HEK293 (cell line): ENCODE data around the gene INHA.

ENCODE experiments used
- CTCF ChIA-PET: fragments of 350-600 bp; formaldehyde crosslinking; extraction: SDS; loops from one replicate; lab custom pipeline; 2021; ENCODE audit warnings: antibody characterized with exemption; lab: Yijun Ruan, JAX
- POLR2A ChIA-PET: fragments of 300-600 bp; formaldehyde crosslinking; extraction: SDS; loops from one replicate; lab custom pipeline; 2020; ENCODE audit warnings: antibody characterized with exemption, inconsistent platforms; lab: Yijun Ruan, JAX
- H3K27ac ChIP-seq: fragments of 200-500 bp; sonication (Bioruptor generic); 2 replicates; pipeline ENCODE4 v1.5.1; 2014; ENCODE audit warnings: low read depth, low read length, control low read depth, inconsistent platforms; ENCODE audit errors: extremely low read depth
- H3K36me3 ChIP-seq, 2 experiments: fragments of 200-500 bp in 1 of 2; sonication (Bioruptor generic) in 1 of 2; 1 replicate in 1 of 2; 2 replicates in 1 of 2; pipeline ENCODE4 v1.5.1; 2014 to 2017; ENCODE audit warnings: inconsistent platforms in 2 of 2, low read length in 2 of 2; ENCODE audit not compliant: control insufficient read depth in 2 of 2, insufficient read depth in 1 of 2
- H3K4me1 ChIP-seq: fragments of 200-500 bp; sonication (Bioruptor generic); 2 replicates; pipeline ENCODE4 v1.5.1; 2014; ENCODE audit warnings: mild to moderate bottlenecking, low read length, inconsistent platforms; ENCODE audit not compliant: control insufficient read depth, insufficient read depth
- H3K4me3 ChIP-seq: 2 replicates; pipeline ENCODE4 v1.5.1; 2011; ENCODE audit warnings: low read depth, mild to moderate bottlenecking, control low read depth, low read length, moderate library complexity
- H3K9me3 ChIP-seq: fragments of 200-500 bp; sonication (Bioruptor generic); 2 replicates; pipeline ENCODE4 v1.5.1; 2014; ENCODE audit warnings: low read depth, low read length, inconsistent platforms; ENCODE audit not compliant: control insufficient read depth, insufficient read depth
- BCL11A ChIP-seq: fragments of 450-650 bp; formaldehyde crosslinking; IDR thresholded peaks from 2 replicates; pipeline ENCODE4 v1.5.1; 2016; ENCODE audit warnings: low read depth, missing biosample characterization, missing genetic modification characterization
- BCL11B ChIP-seq: fragments of 450-650 bp; formaldehyde crosslinking; IDR thresholded peaks from 2 replicates; pipeline ENCODE4 v1.5.1; 2016; ENCODE audit warnings: low read depth, missing biosample characterization, missing genetic modification characterization
- KLF16 ChIP-seq: fragments of 450-650 bp; formaldehyde crosslinking; IDR thresholded peaks from 2 replicates; pipeline ENCODE4 v1.5.1; 2017; ENCODE audit warnings: missing biosample characterization, missing genetic modification characterization
- RBAK ChIP-seq: fragments of 450-650 bp; formaldehyde crosslinking; IDR thresholded peaks from 2 replicates; pipeline ENCODE4 v1.5.1; 2016; ENCODE audit warnings: missing biosample characterization, missing genetic modification characterization
- TCF7L2 ChIP-seq: IDR thresholded peaks from 2 replicates; pipeline ENCODE4 v1.6.1; 2011; ENCODE audit warnings: low read depth, mild to moderate bottlenecking, inconsistent platforms, low read length, moderate library complexity, borderline replicate concordance
- TRIM28 ChIP-seq: IDR thresholded peaks from 2 replicates; pipeline ENCODE4 v1.6.1; 2011; ENCODE audit warnings: low read length, control low read depth, borderline replicate concordance
- ZBTB21 ChIP-seq: fragments of 450-650 bp; formaldehyde crosslinking; IDR thresholded peaks from 2 replicates; pipeline ENCODE4 v1.5.1; 2017; ENCODE audit warnings: missing biosample characterization, missing genetic modification characterization
- ZBTB48 ChIP-seq: fragments of 450-650 bp; formaldehyde crosslinking; IDR thresholded peaks from 2 replicates; pipeline ENCODE4 v1.5.1; 2016; ENCODE audit warnings: missing biosample characterization, missing genetic modification characterization
- ZFP41 ChIP-seq: fragments of 450-650 bp; formaldehyde crosslinking; IDR thresholded peaks from 2 replicates; pipeline ENCODE4 v1.5.1; 2016; ENCODE audit warnings: missing biosample characterization, missing genetic modification characterization, borderline replicate concordance
- ZNF132 ChIP-seq: fragments of 450-650 bp; formaldehyde crosslinking; IDR thresholded peaks from 2 replicates; pipeline ENCODE4 v1.5.1; 2017; ENCODE audit warnings: missing biosample characterization, missing genetic modification characterization, borderline replicate concordance
- ZNF174 ChIP-seq: fragments of 450-650 bp; formaldehyde crosslinking; IDR thresholded peaks from 2 replicates; pipeline ENCODE4 v1.5.0; 2017; ENCODE audit warnings: missing biosample characterization, mild to moderate bottlenecking, missing genetic modification characterization
- ZNF2 ChIP-seq: fragments of 450-650 bp; formaldehyde crosslinking; IDR thresholded peaks from 2 replicates; pipeline ENCODE4 v1.5.1; 2016; ENCODE audit warnings: missing biosample characterization, missing genetic modification characterization
- ZNF514 ChIP-seq: fragments of 450-650 bp; formaldehyde crosslinking; IDR thresholded peaks from 2 replicates; pipeline ENCODE4 v1.5.1; 2016; ENCODE audit warnings: missing biosample characterization, missing genetic modification characterization
- ZNF530 ChIP-seq: fragments of 450-650 bp; formaldehyde crosslinking; IDR thresholded peaks from 2 replicates; pipeline ENCODE4 v1.5.1; 2016; ENCODE audit warnings: low read depth, missing biosample characterization, missing genetic modification characterization
- ZNF560 ChIP-seq: fragments of 450-650 bp; formaldehyde crosslinking; IDR thresholded peaks from 2 replicates; pipeline ENCODE4 v1.5.1; 2017; ENCODE audit warnings: missing biosample characterization, missing genetic modification characterization, borderline replicate concordance
- ZNF76 ChIP-seq: fragments of 450-650 bp; formaldehyde crosslinking; IDR thresholded peaks from 2 replicates; pipeline ENCODE4; 2016; ENCODE audit warnings: low read depth, missing biosample characterization, missing genetic modification characterization, borderline replicate concordance
- ZNF776 ChIP-seq: fragments of 450-650 bp; formaldehyde crosslinking; IDR thresholded peaks from 2 replicates; pipeline ENCODE4 v1.5.0; 2017; ENCODE audit warnings: missing biosample characterization, missing genetic modification characterization, borderline replicate concordance
- ZNF785 ChIP-seq: fragments of 450-650 bp; formaldehyde crosslinking; IDR thresholded peaks from 2 replicates; pipeline ENCODE4 v1.5.1; 2016; ENCODE audit warnings: missing biosample characterization, missing genetic modification characterization
- ZSCAN30 ChIP-seq: fragments of 450-650 bp; IDR thresholded peaks from 2 replicates; pipeline ENCODE4 v1.5.1; 2018; ENCODE audit warnings: missing biosample characterization, mild to moderate bottlenecking, missing genetic modification characterization, moderate library complexity
- TF ChIP-seq, protein P1 (sequence below): fragments of 450-650 bp; IDR thresholded peaks from 2 replicates; pipeline ENCODE4 v1.5.1; 2018; ENCODE audit warnings: missing biosample characterization, mild to moderate bottlenecking, missing genetic modification characterization
- TF ChIP-seq, protein P2 (sequence below): fragments of 450-650 bp; formaldehyde crosslinking; IDR thresholded peaks from 2 replicates; pipeline ENCODE4 v1.5.1; 2017; ENCODE audit warnings: missing biosample characterization, missing genetic modification characterization
- TF ChIP-seq, protein P3 (sequence below): fragments of 450-650 bp; formaldehyde crosslinking; IDR thresholded peaks from 2 replicates; pipeline ENCODE4 v1.5.1; 2016; ENCODE audit warnings: missing biosample characterization, missing genetic modification characterization
- TF ChIP-seq, protein P4 (sequence below): fragments of 450-650 bp; formaldehyde crosslinking; IDR thresholded peaks from 2 replicates; pipeline ENCODE4 v1.5.1; 2016; ENCODE audit warnings: missing biosample characterization, missing genetic modification characterization
- TF ChIP-seq, protein P5 (sequence below): fragments of 450-650 bp; formaldehyde crosslinking; IDR thresholded peaks from 2 replicates; pipeline ENCODE4 v1.5.1; 2016; ENCODE audit warnings: missing biosample characterization, missing genetic modification characterization

Gene INHA

DNA sequence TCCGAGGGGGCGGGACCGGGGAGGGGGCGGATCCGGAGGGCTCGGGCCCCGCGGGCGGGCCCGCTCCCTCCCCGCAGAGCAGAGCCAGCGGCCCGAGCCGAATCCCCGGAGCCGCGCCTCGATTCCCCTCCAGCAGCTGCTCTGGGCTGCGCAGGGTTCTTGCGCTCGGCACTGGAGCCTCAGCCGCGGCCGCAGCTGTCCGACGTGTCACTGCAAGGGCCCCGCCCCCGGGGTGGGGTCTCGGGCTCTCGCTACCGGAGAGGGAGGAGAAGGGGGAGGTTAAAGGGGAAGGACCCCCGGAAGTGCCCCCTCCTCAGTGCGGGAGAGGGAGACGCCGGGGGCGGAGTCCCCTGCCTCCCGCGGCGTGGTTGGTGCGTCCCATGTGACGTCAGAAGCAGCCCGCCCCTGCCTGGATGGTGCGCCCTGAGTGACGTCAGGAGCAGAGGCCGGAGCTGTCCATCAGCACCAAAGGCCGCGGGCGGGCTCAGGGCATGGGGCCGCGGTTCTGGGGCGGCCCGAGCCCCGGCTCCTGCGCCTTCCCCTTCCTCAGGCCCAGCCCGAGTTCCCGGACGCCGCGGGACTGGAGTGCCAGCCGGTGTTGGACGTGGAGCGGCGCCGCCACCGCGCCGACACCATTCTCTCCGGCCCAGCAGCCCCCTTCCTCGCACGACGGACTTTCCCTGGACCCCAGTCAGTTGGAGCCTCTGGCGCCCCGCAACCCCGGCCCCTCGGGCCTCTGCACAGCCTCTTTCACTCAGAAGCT, 28.3 kb upstream of the INHA start, which contains the start of the genes CHPF and TMEM198 (continued):
- TF ChIP-seq, protein P1, sequence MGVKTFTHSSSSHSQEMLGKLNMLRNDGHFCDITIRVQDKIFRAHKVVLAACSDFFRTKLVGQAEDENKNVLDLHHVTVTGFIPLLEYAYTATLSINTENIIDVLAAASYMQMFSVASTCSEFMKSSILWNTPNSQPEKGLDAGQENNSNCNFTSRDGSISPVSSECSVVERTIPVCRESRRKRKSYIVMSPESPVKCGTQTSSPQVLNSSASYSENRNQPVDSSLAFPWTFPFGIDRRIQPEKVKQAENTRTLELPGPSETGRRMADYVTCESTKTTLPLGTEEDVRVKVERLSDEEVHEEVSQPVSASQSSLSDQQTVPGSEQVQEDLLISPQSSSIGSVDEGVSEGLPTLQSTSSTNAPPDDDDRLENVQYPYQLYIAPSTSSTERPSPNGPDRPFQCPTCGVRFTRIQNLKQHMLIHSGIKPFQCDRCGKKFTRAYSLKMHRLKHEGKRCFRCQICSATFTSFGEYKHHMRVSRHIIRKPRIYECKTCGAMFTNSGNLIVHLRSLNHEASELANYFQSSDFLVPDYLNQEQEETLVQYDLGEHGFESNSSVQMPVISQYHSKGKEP (tag by site-specific recombination) = 0 out of 2 replicates have a peak, but pooled peaks have one; percentile 43
- TF ChIP-seq ZNF776 (tag by site-specific recombination) (no peak), KLF16 (tag by site-specific recombination) (peak; percentile 82), BCL11B (tag by site-specific recombination) (peak; percentile 84; the same call in 1 of the 2 replicates), ZSCAN30 (tag by site-specific recombination) (peak; percentile 43; the same call in 1 of the 2 replicates), ZFP41 (tag by site-specific recombination) (no peak), ZBTB21 (tag by site-specific recombination) (peak; percentile 94), ZNF76 (tag by site-specific recombination) (0 out of 2 replicates have a peak, but pooled peaks have one; percentile 27)
- TF ChIP-seq, protein P2, sequence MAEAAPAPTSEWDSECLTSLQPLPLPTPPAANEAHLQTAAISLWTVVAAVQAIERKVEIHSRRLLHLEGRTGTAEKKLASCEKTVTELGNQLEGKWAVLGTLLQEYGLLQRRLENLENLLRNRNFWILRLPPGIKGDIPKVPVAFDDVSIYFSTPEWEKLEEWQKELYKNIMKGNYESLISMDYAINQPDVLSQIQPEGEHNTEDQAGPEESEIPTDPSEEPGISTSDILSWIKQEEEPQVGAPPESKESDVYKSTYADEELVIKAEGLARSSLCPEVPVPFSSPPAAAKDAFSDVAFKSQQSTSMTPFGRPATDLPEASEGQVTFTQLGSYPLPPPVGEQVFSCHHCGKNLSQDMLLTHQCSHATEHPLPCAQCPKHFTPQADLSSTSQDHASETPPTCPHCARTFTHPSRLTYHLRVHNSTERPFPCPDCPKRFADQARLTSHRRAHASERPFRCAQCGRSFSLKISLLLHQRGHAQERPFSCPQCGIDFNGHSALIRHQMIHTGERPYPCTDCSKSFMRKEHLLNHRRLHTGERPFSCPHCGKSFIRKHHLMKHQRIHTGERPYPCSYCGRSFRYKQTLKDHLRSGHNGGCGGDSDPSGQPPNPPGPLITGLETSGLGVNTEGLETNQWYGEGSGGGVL = peak; percentile 98
- TF ChIP-seq, protein P3, sequence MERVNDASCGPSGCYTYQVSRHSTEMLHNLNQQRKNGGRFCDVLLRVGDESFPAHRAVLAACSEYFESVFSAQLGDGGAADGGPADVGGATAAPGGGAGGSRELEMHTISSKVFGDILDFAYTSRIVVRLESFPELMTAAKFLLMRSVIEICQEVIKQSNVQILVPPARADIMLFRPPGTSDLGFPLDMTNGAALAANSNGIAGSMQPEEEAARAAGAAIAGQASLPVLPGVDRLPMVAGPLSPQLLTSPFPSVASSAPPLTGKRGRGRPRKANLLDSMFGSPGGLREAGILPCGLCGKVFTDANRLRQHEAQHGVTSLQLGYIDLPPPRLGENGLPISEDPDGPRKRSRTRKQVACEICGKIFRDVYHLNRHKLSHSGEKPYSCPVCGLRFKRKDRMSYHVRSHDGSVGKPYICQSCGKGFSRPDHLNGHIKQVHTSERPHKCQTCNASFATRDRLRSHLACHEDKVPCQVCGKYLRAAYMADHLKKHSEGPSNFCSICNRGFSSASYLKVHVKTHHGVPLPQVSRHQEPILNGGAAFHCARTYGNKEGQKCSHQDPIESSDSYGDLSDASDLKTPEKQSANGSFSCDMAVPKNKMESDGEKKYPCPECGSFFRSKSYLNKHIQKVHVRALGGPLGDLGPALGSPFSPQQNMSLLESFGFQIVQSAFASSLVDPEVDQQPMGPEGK (tag by site-specific recombination) = peak; percentile 99
- TF ChIP-seq, all 188 proteins: peak for 52

DNA sequence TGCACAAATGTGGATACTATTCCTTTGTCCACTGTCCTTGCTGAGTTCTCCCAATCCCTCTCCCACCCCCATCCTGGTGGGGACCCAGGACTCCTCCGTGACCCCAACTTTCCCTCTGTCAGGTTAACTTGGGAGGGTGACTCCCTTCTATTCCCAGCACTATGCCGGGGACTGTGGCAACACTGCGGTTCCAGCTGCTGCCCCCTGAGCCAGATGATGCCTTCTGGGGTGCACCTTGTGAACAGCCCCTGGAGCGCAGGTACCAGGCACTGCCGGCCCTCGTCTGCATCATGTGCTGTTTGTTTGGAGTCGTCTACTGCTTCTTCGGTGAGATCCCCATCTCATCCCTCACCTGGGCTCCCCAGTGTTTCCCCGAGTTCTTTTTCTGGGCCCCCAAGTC, 27.5 kb upstream of the INHA start:
- ChIA-PET POLR2A (interaction anchor here (0.5 to 2.0 kb wide), 4 partner anchors 13 to 269 kb away, joined by 3 to 5 read pairs (median 4); partner anchors contain the start of gene DNPEP), CTCF (interaction anchor here (0.7 to 7.2 kb wide), 3 partner anchors 14 to 100 kb away, joined by 4 to 112 read pairs (median 13); no protein-coding TSS in a partner anchor)
- no peak for TF ChIP-seq BCL11A (tag by site-specific recombination)
- no peak for TF ChIP-seq ZNF560
- TF ChIP-seq ZBTB48 (tag by site-specific recombination) = no peak
- TF ChIP-seq ZNF514 = no peak
- no peak for TF ChIP-seq ZNF174 (tag by site-specific recombination)
- no peak for TF ChIP-seq ZNF530 (tag by site-specific recombination)
- no peak for TF ChIP-seq RBAK
- TF ChIP-seq, protein P4, sequence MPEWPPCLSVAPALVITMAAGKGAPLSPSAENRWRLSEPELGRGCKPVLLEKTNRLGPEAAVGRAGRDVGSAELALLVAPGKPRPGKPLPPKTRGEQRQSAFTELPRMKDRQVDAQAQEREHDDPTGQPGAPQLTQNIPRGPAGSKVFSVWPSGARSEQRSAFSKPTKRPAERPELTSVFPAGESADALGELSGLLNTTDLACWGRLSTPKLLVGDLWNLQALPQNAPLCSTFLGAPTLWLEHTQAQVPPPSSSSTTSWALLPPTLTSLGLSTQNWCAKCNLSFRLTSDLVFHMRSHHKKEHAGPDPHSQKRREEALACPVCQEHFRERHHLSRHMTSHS (tag by site-specific recombination) = no peak
- no peak for TF ChIP-seq ZNF2
- no peak for TF ChIP-seq ZNF785 (tag by site-specific recombination)
- TF ChIP-seq, protein P5, sequence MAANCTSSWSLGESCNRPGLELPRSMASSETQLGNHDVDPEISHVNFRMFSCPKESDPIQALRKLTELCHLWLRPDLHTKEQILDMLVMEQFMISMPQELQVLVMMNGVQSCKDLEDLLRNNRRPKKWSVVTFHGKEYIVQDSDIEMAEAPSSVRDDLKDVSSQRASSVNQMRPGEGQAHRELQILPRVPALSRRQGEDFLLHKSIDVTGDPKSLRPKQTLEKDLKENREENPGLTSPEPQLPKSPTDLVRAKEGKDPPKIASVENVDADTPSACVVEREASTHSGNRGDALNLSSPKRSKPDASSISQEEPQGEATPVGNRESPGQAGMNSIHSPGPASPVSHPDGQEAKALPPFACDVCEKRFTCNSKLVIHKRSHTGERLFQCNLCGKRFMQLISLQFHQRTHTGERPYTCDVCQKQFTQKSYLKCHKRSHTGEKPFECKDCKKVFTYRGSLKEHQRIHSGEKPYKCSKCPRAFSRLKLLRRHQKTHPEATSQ (tag by site-specific recombination) = no peak
- no peak for TF ChIP-seq TRIM28
- TF ChIP-seq KLF16 (tag by site-specific recombination) = no peak
- no peak for TF ChIP-seq ZNF132
- TF ChIP-seq TCF7L2 = no peak
- TF ChIP-seq, protein P2 = no peak
- H3K36me3 ChIP-seq = peaks cover 0 to 23% of the 10 kb centered on the region in 2 experiments; a peak in 1 of 3 replicates
- no peak overlapping the region for H3K27ac ChIP-seq
- peak overlapping the region; percentile 46; the same call in 1 of the 2 replicates for H3K4me3 ChIP-seq
- no peaks in the 10 kb centered on the region for H3K9me3 ChIP-seq
- H3K4me1 ChIP-seq = no peaks in the 10 kb centered on the region
